HepG2 (cell line): ENCODE results near the gene TXN. TPM values are rescaled to one million over a fixed set of nuclear protein-coding genes. Genes with fewer than 3 reads are reported as not detected.

Experiments
- EHMT2 ChIP-seq: fragments of 200-600 bp; sonication (generic); IDR thresholded peaks from 2 replicates; pipeline ENCODE4 v1.7.0; 2017; ENCODE audit warnings: antibody characterized with exemption, low read depth, low read length, borderline replicate concordance
- FOXA3 ChIP-seq: IDR thresholded peaks from 2 replicates; pipeline ENCODE4 v1.6.1; 2016; ENCODE audit warnings: missing genetic modification reagents, missing compliant biosample characterization
- HDAC6 ChIP-seq: fragments of 200-600 bp; sonication (generic); IDR thresholded peaks from 2 replicates; pipeline ENCODE4 v1.7.0; 2017; ENCODE audit warnings: mild to moderate bottlenecking, antibody characterized with exemption, low read length, low read depth
- HNRNPUL1 ChIP-seq: fragments of 200-400 bp; formaldehyde crosslinking; IDR thresholded peaks from 2 replicates; pipeline ENCODE4 v1.6.1; 2017; ENCODE audit warnings: low read depth, mild to moderate bottlenecking, low read length, moderate library complexity
- KDM5A ChIP-seq: fragments of 200-600 bp; sonication (generic); IDR thresholded peaks from 2 replicates; pipeline ENCODE4 v1.7.0; 2018; ENCODE audit warnings: antibody characterized with exemption, mild to moderate bottlenecking, low read length, borderline replicate concordance
- MLLT10 ChIP-seq: sonication (generic); formaldehyde crosslinking; IDR thresholded peaks from 2 replicates; pipeline ENCODE4 v1.4.0; 2020; ENCODE audit warnings: missing genetic modification reagents
- MXD4 ChIP-seq: IDR thresholded peaks from 2 replicates; pipeline ENCODE4 v1.6.1; 2016; ENCODE audit warnings: mild to moderate bottlenecking, missing biosample characterization, missing genetic modification reagents
- PCBP1 ChIP-seq: fragments of 200-400 bp; formaldehyde crosslinking; IDR thresholded peaks from 2 replicates; pipeline ENCODE4 v1.6.1; 2017; ENCODE audit warnings: mild to moderate bottlenecking, low read depth, low read length, borderline replicate concordance
- PHF8 ChIP-seq: sonication (generic); formaldehyde crosslinking; IDR thresholded peaks from 2 replicates; pipeline ENCODE4 v1.5.0; 2020; ENCODE audit warnings: missing genetic modification reagents
- SMAD9 ChIP-seq: sonication (generic); formaldehyde crosslinking; IDR thresholded peaks from 2 replicates; pipeline ENCODE4 v1.5.1; 2020; ENCODE audit warnings: mild to moderate bottlenecking, missing genetic modification reagents
- TOPORS ChIP-seq: sonication (generic); formaldehyde crosslinking; IDR thresholded peaks from 2 replicates; pipeline ENCODE4 v1.8.0; 2023; ENCODE audit warnings: mild to moderate bottlenecking, missing genetic modification reagents
- U2AF2 ChIP-seq: fragments of 200-400 bp; formaldehyde crosslinking; IDR thresholded peaks from 2 replicates; pipeline ENCODE4 v1.6.1; 2017; ENCODE audit warnings: low read depth, mild to moderate bottlenecking, low read length
- ZBTB21 ChIP-seq: sonication (generic); formaldehyde crosslinking; IDR thresholded peaks from 2 replicates; pipeline ENCODE4 v1.4.0; 2020; ENCODE audit warnings: missing genetic modification reagents
- ZNF326 ChIP-seq: sonication (generic); formaldehyde crosslinking; IDR thresholded peaks from 2 replicates; pipeline ENCODE4 v1.4.0; 2020; ENCODE audit warnings: missing genetic modification reagents, borderline replicate concordance
- ZNF589 ChIP-seq: sonication (generic); formaldehyde crosslinking; conservative IDR thresholded peaks from 2 replicates; pipeline ENCODE4 v1.8.0; 2022; ENCODE audit warnings: mild to moderate bottlenecking, moderate library complexity, missing genetic modification reagents
- ZNF761 ChIP-seq: sonication (generic); formaldehyde crosslinking; conservative IDR thresholded peaks from 2 replicates; pipeline ENCODE4 v1.4.0; 2020; ENCODE audit warnings: mild to moderate bottlenecking, missing genetic modification reagents
- polyA plus RNA-seq, 8 experiments: library from polyadenylated mRNA; depleted of rRNA in 3 of 8; stranded (reverse) in 7 of 8; unstranded in 1 of 8; fragments of >200 nt; fragmentation: Illumina TruSeq in 4 of 8; extraction: Trizol in 4 of 8; gene quantifications; 2 replicates each; pipeline versions ENCODE4 v1.2.1 to v1.2.3, GENCODE V29; 2011 to 2016; ENCODE audit warnings: low read depth in 4 of 8, missing spikeins in 1 of 8, mixed read lengths in 1 of 8; ENCODE audit not compliant: insufficient read depth in 1 of 8
- total RNA-seq, 5 experiments: library from RNA; depleted of rRNA; stranded (reverse); fragments of >200 nt; fragmentation: Illumina TruSeq; extraction: Trizol; gene quantifications; 2 replicates each; pipeline ENCODE4 v1.2.3, GENCODE V29; 2016; ENCODE audit warnings: low read depth in 1 of 5
- TF ChIP-seq, protein P1 (sequence below): sonication (generic); formaldehyde crosslinking; IDR thresholded peaks from 2 replicates; pipeline ENCODE4 v1.4.0; 2020; ENCODE audit warnings: missing genetic modification reagents
- TF ChIP-seq, protein P2 (sequence below): sonication (generic); formaldehyde crosslinking; IDR thresholded peaks from 2 replicates; pipeline ENCODE4 v1.5.0; 2020; ENCODE audit warnings: mild to moderate bottlenecking, missing genetic modification reagents, moderate library complexity
- TF ChIP-seq, protein P3 (sequence below): sonication (generic); formaldehyde crosslinking; IDR thresholded peaks from 2 replicates; pipeline ENCODE4 v1.4.0; 2020; ENCODE audit warnings: missing genetic modification reagents
- TF ChIP-seq, protein P4 (sequence below): sonication (generic); formaldehyde crosslinking; IDR thresholded peaks from 2 replicates; pipeline ENCODE4 v1.4.0; 2020; ENCODE audit warnings: missing genetic modification reagents
- TF ChIP-seq, protein P5 (sequence below): IDR thresholded peaks from 2 replicates; pipeline ENCODE4 v1.6.1; 2016

TXN gene
- total and polyA plus RNA-seq, 2 of the 13 experiments (the other 11 are each of a cell fraction or from before 2014, with no cell fraction given) = 364 to 470 TPM

DNA sequence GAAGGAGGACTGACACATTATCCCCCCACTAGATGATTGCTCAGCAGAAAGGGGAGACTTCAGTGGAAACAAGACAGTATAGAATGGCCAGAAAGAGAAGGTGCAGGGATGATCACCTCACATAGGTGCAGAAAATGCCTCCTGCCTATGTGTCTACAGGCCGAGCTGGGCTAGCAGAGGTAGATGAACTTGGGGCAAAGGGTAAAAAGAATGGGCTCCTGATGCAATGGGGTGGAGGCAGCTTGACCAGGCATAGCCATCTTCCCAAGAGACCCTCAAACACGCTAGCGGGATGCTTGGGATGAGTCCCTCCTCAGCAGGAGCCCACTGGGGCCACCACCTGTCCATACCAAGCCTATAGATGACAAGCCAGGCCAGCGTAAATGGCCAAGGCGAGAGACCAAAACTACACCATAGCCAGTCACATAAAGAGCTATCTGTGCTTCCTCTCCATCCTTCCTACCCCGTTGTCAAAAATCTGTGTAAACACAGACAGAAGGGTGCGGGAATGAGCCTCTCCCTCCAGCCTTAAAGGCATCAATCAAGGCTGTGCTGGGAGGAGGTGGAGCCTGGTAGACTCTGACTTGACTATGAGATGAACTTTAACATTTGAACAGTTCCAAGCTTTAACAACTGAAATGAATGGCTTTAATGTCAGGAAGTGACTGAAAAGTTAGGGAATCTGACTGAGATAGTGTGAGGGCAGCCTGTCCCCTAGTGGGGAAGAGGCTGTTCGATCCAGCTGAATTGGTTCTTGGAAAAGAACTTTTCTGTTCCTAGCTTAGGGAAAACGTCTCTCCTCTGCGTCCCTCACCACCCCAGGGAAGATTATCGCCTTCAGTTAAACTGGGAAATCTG lies 58.7 kb downstream of the TXN start (continued):
- TF ChIP-seq KDM5A (no peak), ZBTB21 (no peak), ZNF761 (0 out of 2 replicates have a peak, but pooled peaks have one; percentile 47), PHF8 (no peak), PCBP1 (no peak), MXD4 (CRISPR knock-in tag) (no peak), HDAC6 (no peak), FOXA3 (CRISPR knock-in tag) (peak; percentile 63), HNRNPUL1 (no peak), ZNF326 (CRISPR knock-in tag) (no peak), ZNF589 (CRISPR knock-in tag) (no peak), U2AF2 (no peak), SMAD9 (CRISPR knock-in tag) (no peak), MLLT10 (CRISPR knock-in tag) (no peak), TOPORS (CRISPR knock-in tag) (no peak), EHMT2 (no peak; the same call in 1 of the 2 replicates)
- TF ChIP-seq, protein P1, sequence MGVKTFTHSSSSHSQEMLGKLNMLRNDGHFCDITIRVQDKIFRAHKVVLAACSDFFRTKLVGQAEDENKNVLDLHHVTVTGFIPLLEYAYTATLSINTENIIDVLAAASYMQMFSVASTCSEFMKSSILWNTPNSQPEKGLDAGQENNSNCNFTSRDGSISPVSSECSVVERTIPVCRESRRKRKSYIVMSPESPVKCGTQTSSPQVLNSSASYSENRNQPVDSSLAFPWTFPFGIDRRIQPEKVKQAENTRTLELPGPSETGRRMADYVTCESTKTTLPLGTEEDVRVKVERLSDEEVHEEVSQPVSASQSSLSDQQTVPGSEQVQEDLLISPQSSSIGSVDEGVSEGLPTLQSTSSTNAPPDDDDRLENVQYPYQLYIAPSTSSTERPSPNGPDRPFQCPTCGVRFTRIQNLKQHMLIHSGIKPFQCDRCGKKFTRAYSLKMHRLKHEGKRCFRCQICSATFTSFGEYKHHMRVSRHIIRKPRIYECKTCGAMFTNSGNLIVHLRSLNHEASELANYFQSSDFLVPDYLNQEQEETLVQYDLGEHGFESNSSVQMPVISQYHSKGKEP (CRISPR knock-in tag) = no peak
- TF ChIP-seq, protein P2, sequence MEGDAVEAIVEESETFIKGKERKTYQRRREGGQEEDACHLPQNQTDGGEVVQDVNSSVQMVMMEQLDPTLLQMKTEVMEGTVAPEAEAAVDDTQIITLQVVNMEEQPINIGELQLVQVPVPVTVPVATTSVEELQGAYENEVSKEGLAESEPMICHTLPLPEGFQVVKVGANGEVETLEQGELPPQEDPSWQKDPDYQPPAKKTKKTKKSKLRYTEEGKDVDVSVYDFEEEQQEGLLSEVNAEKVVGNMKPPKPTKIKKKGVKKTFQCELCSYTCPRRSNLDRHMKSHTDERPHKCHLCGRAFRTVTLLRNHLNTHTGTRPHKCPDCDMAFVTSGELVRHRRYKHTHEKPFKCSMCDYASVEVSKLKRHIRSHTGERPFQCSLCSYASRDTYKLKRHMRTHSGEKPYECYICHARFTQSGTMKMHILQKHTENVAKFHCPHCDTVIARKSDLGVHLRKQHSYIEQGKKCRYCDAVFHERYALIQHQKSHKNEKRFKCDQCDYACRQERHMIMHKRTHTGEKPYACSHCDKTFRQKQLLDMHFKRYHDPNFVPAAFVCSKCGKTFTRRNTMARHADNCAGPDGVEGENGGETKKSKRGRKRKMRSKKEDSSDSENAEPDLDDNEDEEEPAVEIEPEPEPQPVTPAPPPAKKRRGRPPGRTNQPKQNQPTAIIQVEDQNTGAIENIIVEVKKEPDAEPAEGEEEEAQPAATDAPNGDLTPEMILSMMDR (CRISPR knock-in tag) = peak; percentile 88
- TF ChIP-seq, protein P3, sequence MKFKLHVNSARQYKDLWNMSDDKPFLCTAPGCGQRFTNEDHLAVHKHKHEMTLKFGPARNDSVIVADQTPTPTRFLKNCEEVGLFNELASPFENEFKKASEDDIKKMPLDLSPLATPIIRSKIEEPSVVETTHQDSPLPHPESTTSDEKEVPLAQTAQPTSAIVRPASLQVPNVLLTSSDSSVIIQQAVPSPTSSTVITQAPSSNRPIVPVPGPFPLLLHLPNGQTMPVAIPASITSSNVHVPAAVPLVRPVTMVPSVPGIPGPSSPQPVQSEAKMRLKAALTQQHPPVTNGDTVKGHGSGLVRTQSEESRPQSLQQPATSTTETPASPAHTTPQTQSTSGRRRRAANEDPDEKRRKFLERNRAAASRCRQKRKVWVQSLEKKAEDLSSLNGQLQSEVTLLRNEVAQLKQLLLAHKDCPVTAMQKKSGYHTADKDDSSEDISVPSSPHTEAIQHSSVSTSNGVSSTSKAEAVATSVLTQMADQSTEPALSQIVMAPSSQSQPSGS = no peak
- TF ChIP-seq, protein P4, sequence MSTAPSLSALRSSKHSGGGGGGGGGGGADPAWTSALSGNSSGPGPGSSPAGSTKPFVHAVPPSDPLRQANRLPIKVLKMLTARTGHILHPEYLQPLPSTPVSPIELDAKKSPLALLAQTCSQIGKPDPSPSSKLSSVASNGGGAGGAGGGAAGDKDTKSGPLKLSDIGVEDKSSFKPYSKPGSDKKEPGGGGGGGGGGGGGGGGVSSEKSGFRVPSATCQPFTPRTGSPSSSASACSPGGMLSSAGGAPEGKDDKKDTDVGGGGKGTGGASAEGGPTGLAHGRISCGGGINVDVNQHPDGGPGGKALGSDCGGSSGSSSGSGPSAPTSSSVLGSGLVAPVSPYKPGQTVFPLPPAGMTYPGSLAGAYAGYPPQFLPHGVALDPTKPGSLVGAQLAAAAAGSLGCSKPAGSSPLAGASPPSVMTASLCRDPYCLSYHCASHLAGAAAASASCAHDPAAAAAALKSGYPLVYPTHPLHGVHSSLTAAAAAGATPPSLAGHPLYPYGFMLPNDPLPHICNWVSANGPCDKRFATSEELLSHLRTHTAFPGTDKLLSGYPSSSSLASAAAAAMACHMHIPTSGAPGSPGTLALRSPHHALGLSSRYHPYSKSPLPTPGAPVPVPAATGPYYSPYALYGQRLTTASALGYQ (CRISPR knock-in tag) = no peak
- TF ChIP-seq, protein P5, sequence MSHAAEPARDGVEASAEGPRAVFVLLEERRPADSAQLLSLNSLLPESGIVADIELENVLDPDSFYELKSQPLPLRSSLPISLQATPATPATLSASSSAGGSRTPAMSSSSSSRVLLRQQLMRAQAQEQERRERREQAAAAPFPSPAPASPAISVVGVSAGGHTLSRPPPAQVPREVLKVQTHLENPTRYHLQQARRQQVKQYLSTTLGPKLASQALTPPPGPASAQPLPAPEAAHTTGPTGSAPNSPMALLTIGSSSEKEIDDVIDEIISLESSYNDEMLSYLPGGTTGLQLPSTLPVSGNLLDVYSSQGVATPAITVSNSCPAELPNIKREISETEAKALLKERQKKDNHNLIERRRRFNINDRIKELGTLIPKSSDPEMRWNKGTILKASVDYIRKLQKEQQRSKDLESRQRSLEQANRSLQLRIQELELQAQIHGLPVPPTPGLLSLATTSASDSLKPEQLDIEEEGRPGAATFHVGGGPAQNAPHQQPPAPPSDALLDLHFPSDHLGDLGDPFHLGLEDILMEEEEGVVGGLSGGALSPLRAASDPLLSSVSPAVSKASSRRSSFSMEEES (CRISPR knock-in tag) = no peak
